Activated CD4-positive, alpha-beta T cell treated with anti-CD3 and anti-CD28 coated beads for 24 hours (primary cell): ENCODE measurements around the gene ARPC4.

ENCODE experiments used
- DNase-seq, 2 donors: peaks; one replicate each; pipeline ENCODE4 v3.0.0-alpha.2; 2020; ENCODE audit warnings: low read depth in 2 of 2

The ARPC4 gene

DNA sequence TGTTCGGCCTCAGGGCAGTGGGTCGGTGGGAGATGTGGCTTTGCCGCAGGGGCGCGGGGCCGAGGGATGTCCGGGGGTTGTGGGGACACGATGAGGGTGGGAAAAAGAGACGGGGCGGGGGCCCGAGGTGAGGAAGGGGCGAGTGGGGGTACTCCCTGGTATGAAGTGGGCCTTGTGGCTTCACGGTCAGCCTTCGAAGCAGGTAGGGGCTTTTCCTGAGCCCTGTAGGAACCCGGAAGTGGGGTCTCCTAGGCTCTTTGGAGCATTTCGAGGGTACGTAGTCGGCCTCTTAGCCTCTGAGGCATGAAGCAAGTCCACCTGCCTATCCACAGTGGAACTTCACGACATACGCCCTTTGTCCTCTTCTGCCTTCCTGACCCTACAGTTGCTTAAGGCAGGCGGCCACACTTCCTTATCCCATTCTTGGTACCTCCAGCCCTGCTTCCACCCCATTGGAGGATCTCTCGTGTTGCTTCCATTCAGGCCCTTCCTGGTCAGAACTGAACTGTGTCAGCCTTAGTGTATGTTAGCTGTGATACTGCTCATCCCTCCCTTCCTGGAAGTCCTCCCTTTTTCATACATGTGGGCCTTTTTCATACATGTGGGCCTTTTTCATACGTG lies 389 bp downstream of the ARPC4 start:
- no peak for DNase-seq

DNA sequence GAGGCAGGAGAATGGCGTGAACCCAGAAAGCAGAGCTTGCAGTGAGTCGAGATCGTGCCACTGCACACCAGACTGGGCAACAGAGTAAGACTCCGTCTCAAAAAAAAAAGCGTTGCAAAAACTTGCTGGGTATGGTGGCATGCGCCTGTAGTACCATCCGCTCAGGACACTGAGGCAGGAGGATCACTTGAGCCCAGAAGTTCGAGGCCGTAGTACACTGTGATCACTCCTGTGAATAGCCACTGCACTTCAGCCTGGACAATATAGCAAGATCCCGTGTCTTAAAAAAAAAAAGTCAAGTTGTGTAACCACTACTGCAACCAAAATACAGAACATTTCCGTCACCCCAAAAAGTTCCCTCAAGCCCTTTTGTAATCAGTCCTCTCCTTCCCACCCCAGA lies 1.5 kb downstream of the ARPC4 start:
- DNase-seq, result no peak

- no peak for DNase-seq
Observed at GRCh38 chr3:9795207-9795606, 2.3 kb downstream of the ARPC4 start.

DNA sequence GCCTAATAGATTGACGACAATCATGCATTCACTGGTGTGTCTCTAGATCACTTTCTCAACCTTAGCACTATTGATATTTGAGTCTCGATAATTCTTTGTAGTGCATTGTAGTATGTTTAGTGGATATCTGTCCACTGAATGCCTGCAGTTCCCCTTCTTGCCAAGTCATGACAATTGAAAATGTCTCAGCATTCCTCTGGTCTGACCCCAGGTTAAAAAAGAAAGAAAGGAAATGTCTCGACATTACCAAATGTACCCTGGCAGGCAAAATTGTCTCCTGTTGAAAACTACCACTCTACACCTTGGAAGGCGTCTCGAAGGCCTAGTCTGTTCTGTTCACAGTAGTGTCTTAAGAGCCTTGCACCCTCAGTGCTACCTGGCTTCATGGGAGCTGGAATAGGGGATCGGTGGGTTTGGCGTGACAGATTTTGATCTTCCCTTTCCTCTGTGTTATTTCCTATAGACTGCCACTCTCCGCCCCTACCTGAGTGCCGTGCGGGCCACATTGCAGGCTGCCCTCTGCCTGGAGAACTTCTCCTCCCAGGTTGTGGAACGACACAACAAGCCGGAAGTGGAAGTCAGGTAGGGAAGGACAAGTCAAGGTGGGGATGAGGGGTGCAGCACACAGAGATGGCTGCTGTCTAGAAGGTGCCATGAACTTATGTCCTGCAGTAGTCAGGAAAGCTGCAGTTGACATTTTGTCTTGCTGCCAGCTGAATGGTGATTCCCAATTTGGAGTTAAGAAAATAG lies 4.5 kb downstream of the ARPC4 start:
- no peak for DNase-seq

DNA sequence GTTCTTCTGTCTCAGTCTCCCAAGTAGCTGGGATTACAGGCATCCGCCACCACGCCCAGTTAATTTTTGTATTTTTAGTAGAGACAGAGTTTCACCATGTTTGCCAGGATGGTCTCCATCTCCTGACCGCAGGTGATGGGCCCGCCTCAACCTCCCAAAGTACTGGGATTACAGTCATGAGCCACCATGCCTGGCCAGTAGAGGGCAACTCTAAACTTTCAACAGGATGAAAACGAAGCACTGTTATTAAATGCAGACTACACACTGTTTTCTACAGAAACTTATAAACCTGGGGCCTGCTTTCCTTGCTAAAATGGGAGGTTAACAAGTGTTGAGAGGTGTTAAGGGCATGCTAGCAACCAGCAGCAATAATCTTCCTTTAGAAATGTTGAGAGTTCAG lies 7.6 kb downstream of the ARPC4 start:
- DNase-seq, result no peak

- DNase-seq, result no peak
Observed at GRCh38 chr3:9803494-9803893, 10.6 kb downstream of the ARPC4 start.

DNA sequence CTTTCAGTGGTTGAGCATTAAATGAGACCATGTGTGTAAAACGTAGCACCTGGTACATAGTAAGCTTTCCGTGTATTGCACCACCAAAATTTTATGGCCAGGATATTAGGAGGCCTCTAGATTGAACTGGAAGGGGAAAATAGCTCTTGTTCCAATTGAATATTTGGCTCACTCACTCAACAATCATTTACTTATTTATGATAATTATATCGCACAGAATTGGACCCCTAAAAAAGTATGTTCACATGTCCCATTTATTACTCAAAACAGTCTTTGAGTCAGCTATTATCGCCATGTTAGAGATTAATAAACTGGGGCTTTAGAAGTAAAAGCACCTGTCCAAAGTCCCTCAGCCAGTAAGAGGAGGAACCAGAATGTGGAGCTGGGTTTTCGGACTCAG lies 12.1 kb downstream of the ARPC4 start:
- no peak for DNase-seq

DNA sequence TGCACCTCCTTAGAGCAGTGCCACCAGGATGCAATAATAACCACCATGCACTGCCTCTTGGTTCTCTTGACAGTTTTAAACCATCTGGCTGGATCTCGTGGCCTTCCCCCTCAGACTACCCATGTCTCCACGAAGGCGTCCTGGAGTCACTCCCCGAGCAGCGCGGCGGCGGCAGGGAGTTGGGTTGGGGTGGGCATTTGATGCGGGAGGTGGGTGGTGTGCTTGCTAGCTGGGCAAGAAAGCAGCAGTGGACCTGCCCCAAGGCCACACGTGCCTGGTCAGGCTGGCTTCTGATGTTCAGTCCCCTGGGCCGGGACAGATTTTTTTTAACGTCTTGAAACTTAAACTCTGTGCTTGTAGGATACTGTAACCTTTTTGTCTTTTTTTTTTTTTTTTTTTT lies 13.3 kb downstream of the ARPC4 start:
- no peak for DNase-seq

DNA sequence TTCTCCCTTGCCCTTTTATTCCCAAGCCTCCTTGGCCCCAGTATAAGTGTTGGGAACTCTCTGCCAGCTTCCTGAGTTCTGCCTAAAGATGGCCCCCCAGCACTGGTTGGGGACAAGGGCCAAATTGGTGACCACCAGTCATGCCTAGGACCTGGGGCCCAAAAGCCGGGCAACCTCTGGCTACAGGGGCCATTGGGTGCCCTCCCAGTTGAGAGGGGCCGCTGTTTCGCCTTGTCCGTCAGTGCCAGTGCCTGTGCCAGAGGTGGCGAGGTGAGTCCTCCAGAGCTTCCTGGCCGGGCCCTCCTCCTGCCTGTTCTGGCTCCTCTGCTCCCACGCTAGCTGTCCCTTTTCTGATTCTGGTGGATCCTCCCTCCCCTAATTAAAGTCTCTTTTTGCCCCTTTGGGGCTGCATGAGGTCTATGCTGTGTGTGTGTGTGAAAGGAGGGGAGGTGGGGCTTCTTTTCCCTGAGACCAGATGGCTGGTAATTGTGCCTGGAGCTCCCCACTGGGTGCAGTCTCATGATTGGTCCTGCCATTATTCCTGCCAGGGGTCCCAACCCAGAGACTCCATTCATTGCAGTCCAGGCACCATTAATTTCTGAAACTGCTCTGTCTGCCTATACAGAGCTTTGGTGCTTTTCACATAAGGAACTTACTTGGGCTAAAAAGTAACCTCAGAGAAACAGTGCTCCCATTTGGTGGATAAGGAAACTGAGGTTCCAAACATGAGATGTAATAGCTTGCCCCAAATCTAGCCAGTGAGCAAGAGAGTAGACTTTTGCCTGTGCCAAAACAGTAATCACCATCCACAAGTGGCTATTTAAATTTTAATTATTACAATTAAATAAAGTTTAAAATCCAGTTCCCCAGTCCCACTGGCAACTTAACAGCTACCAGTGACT lies 14.1 kb downstream of the ARPC4 start:
- DNase-seq, result no peak

- DNase-seq, result no peak
Observed at GRCh38 chr3:9807981-9808344, 15.1 kb downstream of the ARPC4 start.

DNA sequence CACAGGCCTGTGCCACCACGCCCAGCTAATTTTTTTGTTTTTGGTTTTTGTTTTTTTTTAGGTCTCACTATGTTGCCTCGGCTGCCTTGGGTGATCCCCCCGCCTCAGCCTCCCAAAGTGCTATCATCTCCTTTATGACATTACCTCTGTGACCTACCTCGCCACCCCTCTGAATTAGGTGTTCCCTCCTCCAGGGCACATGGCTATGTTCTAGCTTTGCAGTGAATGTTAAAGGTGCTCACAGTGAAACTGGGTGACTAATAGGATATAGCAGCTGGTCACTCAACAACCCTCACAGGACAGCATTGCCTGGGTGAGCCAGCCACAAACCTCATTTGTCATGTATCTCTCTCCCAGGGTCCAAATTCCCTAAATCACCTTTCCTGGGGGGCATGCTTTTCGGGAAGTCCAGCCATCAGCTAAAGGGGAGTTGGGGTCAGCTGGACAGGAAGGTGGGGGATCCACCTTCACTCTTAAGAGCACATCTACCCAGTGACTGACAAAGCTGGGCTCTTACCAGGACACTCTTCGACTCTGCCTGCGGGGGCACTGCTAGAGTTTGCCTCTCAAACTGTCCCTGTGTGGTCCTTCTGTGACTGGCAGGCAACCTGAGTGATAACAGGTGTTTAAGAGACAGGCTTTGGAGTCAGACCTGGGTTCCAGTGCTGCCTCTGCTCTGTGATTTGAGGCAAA lies 15.6 kb downstream of the ARPC4 start:
- DNase-seq, result peak; percentile 25 to 30

DNA sequence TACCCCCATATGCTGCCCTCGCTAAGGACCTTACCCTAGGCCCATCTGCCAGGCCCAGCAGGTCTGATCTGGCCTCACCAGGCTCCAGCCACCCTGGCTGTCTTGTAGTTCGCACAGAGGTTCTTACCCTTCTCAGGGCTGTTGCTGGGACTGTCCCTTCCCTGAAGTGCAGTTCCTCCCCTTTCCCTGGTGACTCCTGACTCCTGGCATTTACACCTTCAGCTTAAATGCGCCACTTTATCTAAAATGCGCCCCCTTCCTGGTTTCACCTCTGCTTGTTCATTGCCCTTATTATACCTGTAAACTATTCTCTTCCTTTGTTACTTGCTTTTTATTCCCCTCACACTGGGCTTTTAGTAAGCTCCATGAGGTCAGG lies 16.3 kb downstream of the ARPC4 start:
- DNase-seq, result no peak

- peak in 1 of 2 donors; percentile 40 for DNase-seq
Observed at GRCh38 chr3:9809615-9810432, 16.9 kb downstream of the ARPC4 start, which contains the start of gene TTLL3. Gene TTLL3, plus strand, starts transcription at chr3:9810262. Its CDS starts 400 bp downstream, at chr3:9810662.

- no peak for DNase-seq
Observed at GRCh38 chr3:9810433-9810770, 17.5 kb downstream of the ARPC4 start.

DNA sequence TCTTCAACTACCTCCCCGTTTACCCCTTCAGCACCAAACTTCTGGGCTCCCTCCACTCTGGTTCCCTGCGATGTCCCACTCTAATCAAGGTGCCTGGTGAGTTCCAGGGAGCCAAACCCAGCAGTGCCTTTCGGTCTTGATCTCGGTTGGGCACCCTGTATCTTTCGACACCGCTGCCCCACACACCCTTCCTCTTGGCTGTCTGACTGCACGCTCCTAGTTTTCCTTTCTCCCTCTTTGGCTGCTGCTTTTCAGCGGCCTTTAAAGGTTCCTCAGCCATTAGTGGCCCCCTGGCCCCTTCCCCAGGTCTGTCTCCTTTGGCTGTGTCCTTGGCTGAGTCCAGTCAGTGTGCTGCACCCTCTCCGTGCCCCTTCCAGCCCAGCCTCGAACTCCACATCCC lies 18.0 kb downstream of the ARPC4 start:
- no peak for DNase-seq

- no peak for DNase-seq
Observed at GRCh38 chr3:9812870-9813483, 20.1 kb downstream of the ARPC4 start.

GRCh38 chr3:9815986-9816385 lies 23.1 kb downstream of the ARPC4 start:
- no peak for DNase-seq

DNA sequence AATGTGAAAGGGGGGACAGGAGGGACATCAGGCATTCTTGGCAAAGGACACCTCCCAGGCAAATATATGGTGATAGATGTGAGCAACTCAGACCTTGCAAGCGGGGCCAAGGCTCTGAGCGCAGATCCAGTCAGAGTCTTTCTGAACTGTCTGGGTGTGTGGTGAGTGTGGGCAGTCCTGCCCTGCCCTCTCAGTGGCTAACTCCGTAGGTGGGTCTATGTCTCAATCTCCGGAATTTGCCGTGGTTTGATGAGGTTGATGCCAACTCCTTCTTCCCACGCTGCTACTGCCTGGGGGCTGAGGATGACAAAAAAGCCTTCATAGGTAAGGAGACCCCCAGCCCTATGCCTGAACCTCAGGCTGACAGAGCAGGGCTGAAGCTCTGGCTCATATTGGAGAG lies 24.6 kb downstream of the ARPC4 start:
- no peak for DNase-seq

DNA sequence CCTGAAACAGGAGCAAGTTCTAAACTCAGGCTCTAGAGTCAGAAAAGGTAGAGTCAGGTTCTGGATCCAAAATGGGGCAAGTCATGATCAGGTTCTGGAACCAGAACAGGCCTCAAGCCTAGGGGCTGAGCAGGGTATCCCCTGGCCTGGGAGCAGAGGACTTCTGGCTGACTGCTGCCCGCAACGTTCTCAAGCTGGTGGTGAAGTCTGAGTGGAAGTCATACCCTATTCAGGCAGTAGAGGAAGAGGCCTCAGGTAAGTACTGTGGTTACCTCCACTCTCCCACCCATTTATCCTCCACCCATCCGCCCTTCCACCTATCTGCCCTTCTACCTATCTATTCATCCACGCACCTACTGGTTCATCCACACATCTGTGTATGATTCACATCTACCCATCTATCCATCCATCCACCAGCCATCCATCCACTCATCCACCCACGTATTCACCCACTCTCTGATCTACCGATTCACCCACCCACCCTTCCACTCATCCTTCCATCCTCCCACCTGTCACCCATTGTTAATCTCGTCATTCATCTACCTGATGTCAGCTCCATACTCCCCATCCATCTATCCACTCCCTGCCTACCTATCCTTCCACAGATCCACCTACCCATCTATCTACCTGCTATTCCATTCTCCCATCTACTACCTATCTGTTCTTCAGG lies 25.9 kb downstream of the ARPC4 start:
- no peak for DNase-seq

DNA sequence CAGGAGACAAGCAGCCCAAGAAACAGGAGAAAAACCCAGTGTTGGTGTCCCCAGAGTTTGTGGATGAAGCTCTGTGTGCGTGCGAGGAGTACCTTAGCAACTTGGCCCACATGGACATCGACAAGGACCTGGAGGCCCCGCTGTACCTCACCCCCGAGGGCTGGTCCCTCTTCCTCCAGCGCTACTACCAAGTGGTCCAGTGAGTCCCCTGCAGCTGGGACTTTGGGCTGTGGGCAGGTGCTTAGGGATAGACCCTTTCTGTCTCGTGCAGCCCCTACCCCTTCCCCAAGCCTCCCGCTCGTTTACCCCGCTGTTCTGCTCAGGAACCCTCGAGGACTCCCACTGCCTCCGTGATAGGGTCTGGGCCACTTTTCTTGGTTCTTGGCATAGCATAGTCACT lies 27.7 kb downstream of the ARPC4 start:
- DNase-seq, result no peak
